Measurements from ENCODE around the gene STAG1.
"Not testable (repeated sequence)": the region's sequence is repeated elsewhere in the genome, so short reads cannot be mapped to it uniquely, and the experiment has no call there.

The STAG1 gene

DNA sequence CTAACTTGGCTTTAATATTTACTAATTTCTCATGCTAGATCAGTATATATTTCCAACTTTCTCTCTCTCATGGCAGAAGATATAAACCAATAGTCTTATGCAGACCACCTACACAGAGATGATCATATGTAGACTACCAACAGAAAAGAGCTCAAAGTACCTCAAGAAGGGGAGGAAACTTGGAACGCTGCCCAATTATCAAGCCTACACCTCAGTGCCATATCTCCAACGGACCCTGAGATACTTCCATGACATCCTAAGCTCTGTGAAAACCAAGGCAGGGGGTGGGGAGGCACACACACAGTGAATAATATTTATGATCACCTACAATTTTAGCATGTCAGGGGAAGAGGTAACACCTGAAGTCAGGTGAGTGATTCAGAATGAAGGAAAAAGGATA, 100.6 kb downstream of the STAG1 start:
- DNase-seq (ENCODE audit: low spot score) (no peak), FAIRE-seq (no peak)

DNA sequence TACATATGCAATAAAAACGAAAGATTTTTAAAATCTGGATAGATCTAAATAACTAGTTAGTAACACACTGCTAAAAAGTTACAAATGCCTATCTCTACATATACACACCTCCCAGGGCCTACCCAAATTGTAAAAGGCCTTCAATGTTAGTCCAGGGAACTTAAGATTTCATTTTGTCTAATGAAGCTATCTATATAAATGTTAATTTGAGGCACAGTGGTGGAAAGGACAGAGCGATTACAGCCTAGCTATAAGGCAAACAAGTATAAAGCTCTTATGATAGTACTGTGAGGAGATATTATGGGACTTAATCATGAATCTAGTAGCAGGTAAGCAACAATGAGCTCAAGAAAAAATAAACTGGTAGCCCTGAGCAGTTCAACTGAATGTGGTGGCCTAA, 101.7 kb downstream of the STAG1 start:
- FAIRE-seq (no peak), DNase-seq (ENCODE audit: low spot score) (no peak)

DNA sequence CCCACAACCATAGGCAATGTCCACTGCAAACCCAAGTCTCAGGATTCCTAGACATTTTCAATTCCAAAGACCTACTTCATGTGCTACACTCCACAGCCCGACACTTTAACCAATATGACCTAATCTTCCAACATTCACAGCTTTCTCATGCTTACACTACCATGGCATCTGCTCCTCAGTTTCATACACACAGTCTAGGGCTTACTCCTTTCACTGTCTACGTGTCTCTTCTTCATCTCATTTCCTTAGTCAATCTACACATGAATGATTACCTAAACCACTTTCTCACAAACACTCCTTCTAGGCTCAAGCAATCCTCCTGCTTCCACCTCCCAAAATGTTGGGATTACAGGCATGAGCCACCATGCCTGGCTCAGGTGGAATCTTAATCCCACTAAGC, 106.3 kb downstream of the STAG1 start:
- DNase-seq (ENCODE audit: low spot score) (no peak), FAIRE-seq (no peak)

DNA sequence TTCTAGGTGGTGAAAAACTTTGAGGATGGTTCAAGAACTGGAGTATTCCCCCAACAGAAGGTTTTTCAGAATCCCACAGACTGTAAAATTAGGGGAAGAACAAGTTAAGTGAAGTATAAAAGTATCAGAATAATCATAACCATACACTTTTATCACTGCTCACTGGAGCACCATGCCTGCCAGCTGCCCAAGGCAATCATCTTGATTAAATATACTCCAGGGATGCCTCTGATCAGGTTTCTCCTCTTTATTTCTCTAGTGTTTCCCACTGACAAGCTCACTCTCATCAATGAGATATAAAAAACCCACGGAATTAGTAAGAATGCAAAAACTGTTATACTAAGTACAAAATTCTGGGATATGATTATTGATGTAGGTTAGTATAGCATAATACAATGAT, 108.0 kb downstream of the STAG1 start:
- FAIRE-seq (no peak), DNase-seq (ENCODE audit: low spot score) (no peak)

DNA sequence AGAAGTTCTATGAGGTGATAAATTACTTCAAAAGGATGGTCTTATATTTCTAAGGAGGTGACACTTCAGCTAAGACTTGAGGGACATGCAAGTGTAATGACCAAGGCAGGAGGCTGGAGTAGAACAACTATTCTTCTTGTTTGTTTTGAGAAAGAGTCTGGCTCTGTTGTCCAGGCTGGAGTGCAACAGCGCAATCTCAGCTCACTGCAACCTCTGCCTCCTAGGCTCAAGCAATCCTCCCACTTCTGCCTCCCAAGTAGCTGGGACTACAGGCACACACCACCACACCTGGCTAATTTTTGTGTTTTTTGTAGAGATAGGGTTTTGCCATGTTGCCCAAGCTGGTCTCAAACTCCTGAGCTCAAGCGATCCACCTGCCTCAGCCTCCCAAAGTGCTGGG, 108.8 kb downstream of the STAG1 start:
- not testable (repeated sequence) for FAIRE-seq; DNase-seq (ENCODE audit: low spot score)

DNA sequence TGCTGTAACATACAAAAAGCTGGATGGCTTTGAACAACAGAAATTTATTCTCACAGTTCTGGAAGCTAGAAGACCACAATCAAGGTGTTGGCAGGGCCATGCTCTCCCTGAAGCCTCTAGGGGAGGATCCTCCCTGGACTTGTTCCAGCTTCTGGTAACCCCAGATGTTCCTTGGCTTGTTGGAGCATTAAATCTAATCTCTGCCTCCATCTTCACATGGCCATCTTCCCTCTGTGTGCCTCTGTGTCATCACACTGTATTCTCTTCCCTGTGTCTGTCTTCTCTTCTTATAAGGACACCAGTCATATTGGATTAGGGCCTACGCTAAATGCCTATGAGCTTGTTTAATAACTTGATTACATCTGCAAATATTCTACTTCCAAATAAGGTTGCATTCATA, 109.5 kb downstream of the STAG1 start:
- DNase-seq (ENCODE audit: low spot score), result no peak
- FAIRE-seq, result no peak

DNA sequence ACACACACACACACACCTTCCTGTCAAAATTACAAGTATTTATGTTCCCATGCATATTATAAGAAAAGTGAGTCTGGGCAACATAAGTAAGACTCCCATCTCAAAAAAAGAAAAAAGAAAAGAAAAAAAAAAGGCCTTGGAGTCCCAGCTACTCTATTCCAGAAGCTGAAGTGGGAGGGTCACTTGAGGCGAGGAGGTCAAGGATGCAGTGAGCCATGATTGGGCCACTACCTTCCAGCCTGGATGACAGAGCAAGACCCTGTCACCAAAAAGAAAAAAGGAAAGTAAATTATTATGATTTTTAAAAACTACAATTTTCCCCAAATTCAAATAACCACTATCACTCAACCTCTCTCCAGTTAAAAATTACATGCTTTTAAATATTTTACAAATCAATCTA, 113.1 kb downstream of the STAG1 start:
- FAIRE-seq, result no peak
- no peak for DNase-seq (ENCODE audit: low spot score)

DNA sequence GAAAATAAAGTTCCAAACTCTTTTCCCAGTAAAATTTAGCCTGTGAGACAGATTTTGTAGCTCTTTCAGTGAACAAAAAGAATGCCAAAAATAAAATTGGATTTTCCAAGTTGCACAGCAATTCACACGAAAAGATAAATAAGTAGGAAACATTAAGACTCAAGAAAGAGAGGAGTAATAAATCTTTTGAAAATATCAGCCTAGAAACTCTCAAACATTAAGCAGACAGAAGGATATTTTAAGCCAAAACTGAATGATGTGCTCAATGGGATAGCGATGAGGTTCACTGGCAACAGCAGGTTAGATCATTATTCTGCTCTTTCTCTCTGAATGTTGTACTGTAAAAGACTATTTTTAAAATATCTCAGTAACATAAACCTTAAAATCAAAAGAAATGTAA, 115.0 kb downstream of the STAG1 start:
- DNase-seq (ENCODE audit: low spot score), result no peak
- no peak for FAIRE-seq

DNA sequence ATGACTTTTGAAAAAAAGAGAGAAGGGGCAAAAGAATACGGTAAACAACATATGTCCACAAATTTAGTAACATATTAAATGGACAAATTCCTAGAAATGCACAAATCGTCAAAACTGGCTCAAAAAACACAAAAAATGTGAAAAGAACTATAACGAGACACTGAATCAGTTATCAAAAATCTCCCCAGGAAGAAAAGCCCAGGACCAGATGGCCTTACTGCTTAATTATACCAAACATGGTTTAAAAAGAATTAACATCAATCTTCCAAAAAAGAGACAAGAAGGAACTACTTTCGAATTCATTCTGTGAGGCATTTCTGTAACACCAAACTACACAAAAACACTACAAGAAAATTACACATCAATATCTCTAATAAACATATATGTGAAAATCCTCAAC, 117.4 kb downstream of the STAG1 start:
- DNase-seq (ENCODE audit: low spot score), result no peak
- no peak for FAIRE-seq

DNA sequence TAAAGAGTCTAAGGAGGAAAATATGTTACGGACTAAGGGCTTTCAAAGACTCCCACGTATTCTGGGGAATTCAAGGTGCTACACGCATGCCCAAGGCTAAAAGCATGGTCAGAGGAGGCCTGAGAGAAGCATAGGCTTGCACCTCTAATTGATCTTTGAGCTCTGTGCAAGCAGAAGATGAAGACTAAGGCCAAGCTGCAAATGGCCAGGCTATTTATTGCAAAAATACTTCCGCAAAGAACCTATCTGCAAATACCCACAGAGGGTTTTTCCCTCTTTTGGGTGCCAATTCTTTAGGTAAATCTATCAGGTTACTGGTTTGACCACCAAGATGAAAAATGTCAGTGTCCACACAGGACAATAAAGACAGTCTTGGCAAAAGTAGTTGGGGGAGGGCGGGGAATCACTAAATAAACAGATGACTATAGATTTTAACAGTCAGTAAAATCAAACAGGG, 119.5 kb downstream of the STAG1 start:
- no peak for DNase-seq (ENCODE audit: low spot score)
- no peak for FAIRE-seq

DNA sequence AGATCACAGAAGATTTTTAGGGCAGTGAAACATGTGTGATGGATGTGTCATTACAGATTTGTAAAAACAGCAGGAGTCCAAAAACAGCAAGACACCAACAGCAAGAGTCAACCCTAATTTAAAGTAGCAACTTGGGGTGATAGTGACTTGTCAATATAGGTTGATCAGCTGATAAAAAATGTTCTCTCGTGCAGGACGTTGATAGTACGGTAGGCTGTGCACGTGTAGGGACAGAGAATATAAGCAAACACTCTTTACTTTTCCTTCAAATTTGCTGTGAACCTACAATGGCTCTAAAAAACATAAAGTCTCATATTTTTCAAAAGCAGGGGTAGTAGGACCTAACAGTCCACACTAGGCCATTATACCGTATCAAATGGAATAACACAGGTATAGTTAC, 120.8 kb downstream of the STAG1 start:
- FAIRE-seq (no peak), DNase-seq (ENCODE audit: low spot score) (no peak)

DNA sequence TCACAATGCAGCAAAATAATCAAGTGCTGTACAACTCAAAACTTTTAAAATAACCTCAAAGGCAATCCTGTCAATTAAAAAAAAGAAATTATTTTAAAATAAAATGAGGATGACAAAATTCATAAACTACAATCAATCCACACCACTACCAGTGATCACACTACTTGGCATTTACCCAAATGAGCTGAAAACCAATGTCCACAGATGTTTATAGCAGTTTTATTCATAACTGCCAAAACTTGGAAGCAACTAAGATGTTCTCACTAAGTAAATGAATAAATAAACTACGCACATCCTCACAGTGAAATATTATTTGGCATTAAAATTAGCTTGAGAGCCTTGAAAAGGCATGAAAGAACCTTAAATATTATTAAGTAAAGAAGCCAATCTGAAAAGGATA, 121.3 kb downstream of the STAG1 start:
- no peak for DNase-seq (ENCODE audit: low spot score)
- FAIRE-seq, result no peak

DNA sequence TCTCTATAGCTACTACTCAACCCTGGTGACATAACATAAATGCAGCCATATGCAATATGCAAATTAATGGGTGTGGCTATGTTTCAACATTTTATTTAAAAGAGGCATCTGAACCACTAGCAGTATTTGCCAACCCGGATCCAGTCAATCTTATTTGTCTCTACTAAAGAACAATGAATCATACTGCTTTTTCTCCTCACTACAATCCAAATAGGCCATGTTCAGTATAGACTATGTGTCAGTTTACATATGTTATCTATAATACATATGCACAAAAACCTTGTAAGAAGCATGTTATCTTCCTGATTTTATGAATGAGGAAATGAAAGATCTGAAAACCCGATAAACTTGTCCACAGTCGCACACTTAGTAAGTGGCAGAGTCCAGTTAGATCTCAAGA, 125.7 kb downstream of the STAG1 start:
- FAIRE-seq (no peak), DNase-seq (ENCODE audit: low spot score) (no peak)

DNA sequence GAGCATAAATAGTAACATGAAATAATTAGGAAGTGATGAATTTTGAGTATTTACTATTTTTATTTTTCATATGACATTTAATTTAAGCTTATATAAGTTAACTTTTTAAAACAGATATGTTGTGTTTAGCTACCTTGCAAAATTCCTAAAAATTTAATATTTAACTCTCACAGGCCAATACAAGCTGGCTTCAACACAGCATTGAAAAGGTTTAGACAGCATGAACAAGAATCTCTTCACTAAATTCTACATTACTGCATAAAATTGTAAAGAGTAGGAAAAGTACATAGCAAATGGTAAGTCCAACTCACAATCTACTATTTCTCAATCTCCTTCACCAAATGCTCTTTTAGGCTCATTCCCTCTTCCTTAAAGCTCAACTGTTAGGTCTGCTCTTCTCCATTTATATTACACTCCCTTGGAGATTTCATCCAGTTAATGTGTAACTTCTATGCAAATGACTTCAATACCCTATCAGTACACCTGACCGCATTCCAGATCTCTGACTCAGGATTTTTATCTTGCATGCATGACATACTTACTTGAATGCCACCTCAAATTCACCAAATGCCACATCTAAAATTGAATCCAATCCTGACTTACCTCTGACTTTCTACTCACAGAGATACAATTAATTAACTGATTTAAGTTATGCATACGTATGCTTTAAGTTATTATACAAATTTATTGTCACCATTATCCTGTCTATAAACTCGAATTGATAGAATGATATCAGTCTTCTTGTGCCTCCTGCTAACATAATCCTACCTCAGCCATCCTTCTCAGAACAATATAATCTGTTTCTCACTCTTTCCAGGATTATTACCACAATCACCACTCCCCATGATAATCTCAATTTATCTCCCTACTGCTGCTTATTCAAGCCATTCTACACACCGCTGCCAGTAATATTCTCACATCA, 127.0 kb downstream of the STAG1 start:
- FAIRE-seq (no peak), DNase-seq (ENCODE audit: low spot score) (peak; percentile 7)

DNA sequence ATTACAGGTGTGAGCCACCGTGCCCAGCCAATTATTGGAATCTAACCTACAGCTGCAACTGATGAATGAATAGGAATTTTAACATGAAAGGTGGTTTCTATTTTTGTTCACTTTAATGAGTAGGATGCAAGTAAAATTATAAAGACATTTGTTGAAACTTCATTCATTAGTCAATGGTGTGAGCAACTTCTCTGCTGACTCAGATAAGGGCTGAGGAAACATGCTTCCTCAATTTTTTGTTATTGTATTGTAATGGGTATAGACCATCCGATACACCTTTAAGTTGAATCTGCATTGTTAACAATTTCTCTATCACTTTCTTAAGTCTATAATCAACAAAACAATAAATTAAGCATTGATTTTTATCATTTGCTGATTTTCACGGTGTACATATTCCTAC, 127.8 kb downstream of the STAG1 start:
- no peak for FAIRE-seq
- DNase-seq (ENCODE audit: low spot score), result no peak

DNA sequence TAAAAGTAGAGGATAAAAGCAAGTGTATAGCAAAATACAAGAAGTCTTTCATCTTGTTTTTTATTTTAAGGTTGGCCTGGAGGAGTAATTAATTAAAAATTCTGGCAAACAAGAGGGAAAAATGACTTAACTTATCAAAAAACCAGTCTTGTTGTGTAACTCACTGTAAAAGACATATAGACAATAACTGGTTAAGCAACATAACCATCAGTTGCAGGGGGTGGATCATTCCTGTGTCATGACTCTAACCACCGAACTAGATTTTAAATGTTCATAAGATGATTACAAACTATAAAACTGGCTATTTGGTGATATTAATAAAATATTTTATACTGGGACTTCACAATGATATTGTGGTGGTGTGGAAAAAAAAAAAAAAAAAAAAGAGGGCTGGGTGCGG, 130.6 kb downstream of the STAG1 start:
- FAIRE-seq (no peak), DNase-seq (ENCODE audit: low spot score) (no peak)

DNA sequence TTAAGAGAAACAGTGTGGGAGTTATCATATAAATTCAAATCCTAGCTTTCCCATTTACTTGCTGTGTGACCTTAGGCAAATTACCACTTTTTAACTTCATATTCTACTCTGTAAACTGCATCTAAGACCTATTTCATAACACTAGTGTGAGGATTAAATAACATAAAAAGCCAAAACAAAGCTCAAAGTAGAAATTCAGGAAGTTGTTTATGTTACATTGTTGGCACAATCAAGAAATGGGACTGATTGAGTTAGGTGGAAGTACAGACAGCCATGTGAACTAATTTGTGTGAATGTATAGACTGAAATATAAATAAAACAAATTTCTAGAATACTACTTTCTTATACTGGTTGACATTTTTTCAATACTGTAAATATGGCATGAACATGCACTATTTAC, 131.7 kb downstream of the STAG1 start:
- no peak for DNase-seq (ENCODE audit: low spot score)

DNA sequence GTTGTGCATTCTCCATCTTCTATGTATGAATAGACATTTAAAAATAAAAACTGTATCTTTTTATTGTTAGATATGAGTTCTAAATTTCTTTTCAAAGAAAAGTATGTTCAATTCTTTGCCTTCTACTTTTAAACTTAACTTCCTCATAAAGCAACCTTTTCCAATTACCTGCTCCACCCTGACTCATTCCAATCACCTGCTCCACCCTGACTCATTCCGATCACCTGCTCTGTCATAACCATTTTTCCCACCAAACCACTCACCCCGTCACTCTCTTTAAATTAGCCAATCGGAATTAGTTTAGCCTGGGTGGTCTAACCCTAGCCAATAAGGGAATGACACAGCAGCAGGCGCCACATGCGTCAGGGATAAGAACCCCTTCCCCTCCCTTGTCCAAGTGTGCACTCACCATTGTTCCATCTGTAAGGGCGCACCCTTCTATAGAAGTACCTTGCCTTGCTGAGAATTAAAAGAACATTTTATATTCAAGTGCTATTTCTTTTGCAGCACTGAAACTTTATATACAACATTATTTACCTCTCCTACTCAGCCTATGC, 134.1 kb downstream of the STAG1 start:
- DNase-seq (ENCODE audit: low spot score); FAIRE-seq: not testable (repeated sequence)

More for the DNA sequence above, 131.7 kb downstream of the STAG1 start:
- no peak for FAIRE-seq

DNA sequence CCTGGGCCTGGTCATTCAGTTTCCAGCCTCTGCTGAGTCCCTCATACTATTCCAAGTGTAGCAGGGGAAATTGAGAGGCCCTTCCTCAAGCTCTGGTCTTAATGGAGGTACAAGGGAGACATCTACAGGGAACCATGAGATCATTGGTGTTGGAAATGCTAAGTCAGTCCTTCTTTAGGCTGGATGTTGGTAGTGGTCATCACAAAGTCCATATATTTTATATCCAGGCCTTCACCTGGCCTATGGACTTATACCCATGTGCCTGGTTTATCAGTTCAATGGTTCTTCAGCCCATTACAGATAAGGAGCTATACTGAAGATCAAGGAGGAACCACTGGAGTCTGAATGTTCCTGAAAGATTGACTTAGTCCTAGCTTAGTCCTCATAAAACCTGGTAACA, 135.0 kb downstream of the STAG1 start:
- FAIRE-seq, result no peak

DNA sequence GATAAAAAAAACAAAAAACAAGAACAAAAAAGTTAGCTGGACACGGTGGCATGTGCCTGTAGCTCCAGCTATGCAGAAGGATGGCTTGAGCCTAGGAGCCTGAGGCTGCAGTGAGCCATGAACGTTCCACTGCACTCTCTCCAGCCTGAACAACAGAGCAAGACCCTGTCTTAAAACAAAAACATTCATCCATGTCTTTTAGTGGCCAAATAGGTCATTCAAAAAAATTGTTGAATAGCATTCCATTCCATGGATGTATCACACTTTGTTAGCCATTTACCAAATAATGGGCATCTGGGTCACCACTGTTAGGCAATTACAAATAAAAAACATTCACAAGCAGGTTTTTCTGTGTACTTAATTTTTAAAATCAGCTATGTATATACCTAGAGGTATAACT, 139.7 kb downstream of the STAG1 start:
- no peak for DNase-seq (ENCODE audit: low spot score)

More for the DNA sequence above, 135.0 kb downstream of the STAG1 start:
- no peak for DNase-seq (ENCODE audit: low spot score)

DNA sequence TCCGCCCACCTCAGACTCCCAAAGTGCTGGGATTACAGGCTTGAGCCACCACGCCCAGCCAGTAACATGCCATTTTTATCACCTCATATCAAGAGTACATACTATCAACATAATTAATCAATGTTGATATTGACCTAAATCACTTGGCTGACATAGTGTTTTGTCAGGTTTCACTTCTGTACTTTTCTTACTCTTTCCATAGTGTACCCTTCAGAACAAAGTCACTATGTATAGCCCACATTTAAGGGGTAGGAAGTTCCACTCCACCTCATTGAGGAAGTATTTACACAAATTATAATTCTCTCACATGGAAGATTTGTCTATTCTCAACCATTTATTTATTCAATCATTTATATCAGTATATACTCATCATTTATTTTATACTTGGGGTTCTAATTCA, 145.2 kb downstream of the STAG1 start:
- FAIRE-seq, result no peak
- DNase-seq (ENCODE audit: low spot score), result no peak

More for the DNA sequence above, 139.7 kb downstream of the STAG1 start:
- FAIRE-seq, result no peak

DNA sequence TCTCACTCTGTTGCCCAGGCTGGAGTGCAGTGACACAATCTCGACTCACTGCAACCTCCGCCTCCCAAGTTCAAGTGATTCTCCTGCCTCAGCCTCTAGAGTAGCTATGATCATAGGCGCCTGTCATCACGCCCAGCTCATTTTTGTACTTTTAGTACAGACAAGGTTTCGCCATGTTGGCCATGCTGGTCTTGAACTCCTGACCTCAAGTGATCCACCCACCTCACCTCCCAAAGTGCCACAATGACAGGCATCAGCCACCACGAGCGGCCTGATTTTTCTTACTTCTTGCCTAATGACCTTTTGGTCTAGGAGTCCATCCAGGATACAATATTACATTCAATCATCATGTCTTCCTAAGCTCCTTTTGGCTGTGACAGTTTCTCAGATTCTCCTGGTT, 146.0 kb downstream of the STAG1 start:
- DNase-seq (ENCODE audit: low spot score); FAIRE-seq: not testable (repeated sequence)

DNA sequence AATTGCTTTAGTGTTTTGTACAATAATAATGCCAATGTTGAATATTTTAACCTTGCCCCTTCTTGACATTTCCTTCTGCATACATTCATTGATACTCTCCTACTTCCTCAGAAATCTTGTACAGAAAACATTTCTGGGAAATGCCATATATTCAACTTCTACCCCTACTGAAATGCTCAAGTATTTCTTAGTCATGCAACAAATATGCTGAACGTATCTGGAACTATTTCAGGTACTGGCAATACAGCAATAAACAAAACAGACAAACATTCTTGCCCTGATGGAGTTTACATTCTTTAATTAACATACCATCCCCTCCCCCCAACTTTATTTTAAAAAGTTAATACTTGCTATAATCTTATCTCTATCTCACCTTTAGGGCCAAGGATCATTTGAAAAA, 147.2 kb downstream of the STAG1 start:
- FAIRE-seq, result no peak
- no peak for DNase-seq (ENCODE audit: low spot score)

All from urothelium cell line (cell line).